Mucosa of descending colon (tissue), 3 donors: Measurements from ENCODE around the gene ZBTB34. TPM values are rescaled to one million over a fixed set of nuclear protein-coding genes. Genes with fewer than 3 reads are reported as not detected.
"Not testable (repeated sequence)": the region's sequence is repeated elsewhere in the genome, so short reads cannot be mapped to it uniquely, and the experiment has no call there.

Experiments
- ATAC-seq: fragments of 200-7000 bp; cut with Tn5 transposase; one replicate; pipeline ENCODE4 v1.9.1; 2020; ENCODE audit warnings: mild to moderate bottlenecking, moderate library complexity
- DNase-seq, 3 donors: peaks; one replicate each; pipeline ENCODE4 v3.0.0-alpha.2; 2020
- H3K36me3 ChIP-seq: fragments of 200-600 bp; one replicate; pipeline ENCODE4 v1.8.0; 2021; ENCODE audit warnings: low read depth, mild to moderate bottlenecking
- H3K4me1 ChIP-seq: fragments of 200-600 bp; one replicate; pipeline ENCODE4 v1.8.0; 2021; ENCODE audit warnings: low read depth, mild to moderate bottlenecking
- H3K4me3 ChIP-seq: fragments of 200-600 bp; one replicate; pipeline ENCODE4 v1.8.0; 2021; ENCODE audit warnings: mild to moderate bottlenecking
- H3K9me3 ChIP-seq: fragments of 200-600 bp; one replicate; pipeline ENCODE4 v1.8.0; 2021; ENCODE audit warnings: mild to moderate bottlenecking
- intact Hi-C, 2 donors: fragments of 100-400 bp; cut with DNase I in 1 of 2; cut with micrococcal nuclease in 1 of 2; formaldehyde crosslinking; loops; one replicate each; pipeline versions ENCODE4 v1.11.0 to v1.11.1; 2022; cut with DNase I, micrococcal nuclease
- long read RNA-seq, 2 donors: library from polyadenylated mRNA; unstranded; transcript quantifications; one replicate each; pipeline ENCODE4 v2.0.0, GENCODE V29; 2019 to 2021
- total RNA-seq, 3 donors: library from RNA; stranded (reverse); fragmentation: NEBNext Ultra II Directional in 2 of 3; extraction: Animal tissue kit (Norgen Biotek cat#: 25700) in 2 of 3; gene quantifications; one replicate each; pipeline versions ENCODE4 v1.2.1 to v1.2.4, GENCODE V29; 2021 to 2023
- TF ChIP-seq, protein P1 (sequence below): fragments of 200-600 bp; IDR thresholded peaks from one replicate; pipeline ENCODE4 v1.8.0; 2022; ENCODE audit warnings: antibody characterized with exemption, mild to moderate bottlenecking
- donor health status: DM: no; HTN: no; CAD: no; lungs with moderate emphysema.
- donor health status: DM: no; HTN: no; CAD: no.
- donor health status: DM: no; HTN: yes; CAD: no.

ZBTB34 gene, protein sequence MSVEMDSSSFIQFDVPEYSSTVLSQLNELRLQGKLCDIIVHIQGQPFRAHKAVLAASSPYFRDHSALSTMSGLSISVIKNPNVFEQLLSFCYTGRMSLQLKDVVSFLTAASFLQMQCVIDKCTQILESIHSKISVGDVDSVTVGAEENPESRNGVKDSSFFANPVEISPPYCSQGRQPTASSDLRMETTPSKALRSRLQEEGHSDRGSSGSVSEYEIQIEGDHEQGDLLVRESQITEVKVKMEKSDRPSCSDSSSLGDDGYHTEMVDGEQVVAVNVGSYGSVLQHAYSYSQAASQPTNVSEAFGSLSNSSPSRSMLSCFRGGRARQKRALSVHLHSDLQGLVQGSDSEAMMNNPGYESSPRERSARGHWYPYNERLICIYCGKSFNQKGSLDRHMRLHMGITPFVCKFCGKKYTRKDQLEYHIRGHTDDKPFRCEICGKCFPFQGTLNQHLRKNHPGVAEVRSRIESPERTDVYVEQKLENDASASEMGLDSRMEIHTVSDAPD
- 10 to 100 TPM in 1 of 3 donors, 1 to 10 TPM in 2; 7.7 to 12.3 (median 10.0) TPM for total RNA-seq
- long read RNA-seq, donor 1, full-length matches to known transcripts, result 6 of 8 reads
- long read RNA-seq, donor 1, partial matches to known transcripts, result 0 of 8 reads
- long read RNA-seq, donor 1, other reads (novel, unspliced or antisense), result 2 of 8 reads
- long read RNA-seq, donor 2, result 0 reads

GRCh38 chr9:126860077-126860756 is at the start of gene ZBTB34:
Gene ZBTB34, plus strand, starts transcription at chr9:126860639. Its CDS starts 18,761 bp downstream, at chr9:126879400.
- TF ChIP-seq, protein P1, sequence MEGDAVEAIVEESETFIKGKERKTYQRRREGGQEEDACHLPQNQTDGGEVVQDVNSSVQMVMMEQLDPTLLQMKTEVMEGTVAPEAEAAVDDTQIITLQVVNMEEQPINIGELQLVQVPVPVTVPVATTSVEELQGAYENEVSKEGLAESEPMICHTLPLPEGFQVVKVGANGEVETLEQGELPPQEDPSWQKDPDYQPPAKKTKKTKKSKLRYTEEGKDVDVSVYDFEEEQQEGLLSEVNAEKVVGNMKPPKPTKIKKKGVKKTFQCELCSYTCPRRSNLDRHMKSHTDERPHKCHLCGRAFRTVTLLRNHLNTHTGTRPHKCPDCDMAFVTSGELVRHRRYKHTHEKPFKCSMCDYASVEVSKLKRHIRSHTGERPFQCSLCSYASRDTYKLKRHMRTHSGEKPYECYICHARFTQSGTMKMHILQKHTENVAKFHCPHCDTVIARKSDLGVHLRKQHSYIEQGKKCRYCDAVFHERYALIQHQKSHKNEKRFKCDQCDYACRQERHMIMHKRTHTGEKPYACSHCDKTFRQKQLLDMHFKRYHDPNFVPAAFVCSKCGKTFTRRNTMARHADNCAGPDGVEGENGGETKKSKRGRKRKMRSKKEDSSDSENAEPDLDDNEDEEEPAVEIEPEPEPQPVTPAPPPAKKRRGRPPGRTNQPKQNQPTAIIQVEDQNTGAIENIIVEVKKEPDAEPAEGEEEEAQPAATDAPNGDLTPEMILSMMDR, result peak; percentile 100
- intact Hi-C loops, result no loop called here
- peak; percentile 81 for ATAC-seq
- peak; percentile 75 to 86 (median 80) for DNase-seq
- Histone ChIP-seq H3K9me3 (no peaks in the 10 kb centered on the region), H3K4me3 (peak within 1 kb of the TSS; percentile 86), H3K36me3 (peaks cover 4% of the 10 kb centered on the region), H3K4me1 (peaks cover 28% of the 10 kb centered on the region)

DNA sequence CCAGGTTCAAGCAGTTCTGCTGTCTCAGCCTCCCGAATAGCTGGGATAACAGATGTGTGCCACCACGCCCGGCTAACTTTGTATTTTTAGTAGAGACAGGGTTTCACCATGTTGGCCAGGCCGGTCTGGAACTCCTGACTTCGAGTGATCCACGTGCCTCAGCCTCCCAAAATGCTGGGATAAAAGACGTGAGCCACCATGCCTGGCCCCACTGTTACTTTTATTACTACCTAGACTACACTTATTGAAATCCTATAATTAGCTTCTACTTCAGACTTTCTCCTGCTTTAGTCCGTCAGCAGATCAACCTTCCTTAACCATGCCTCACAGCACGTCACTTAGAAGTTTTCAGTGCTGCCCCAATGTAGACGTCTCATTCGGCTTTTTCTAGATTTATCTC is 47.4 kb upstream of the ZBTB34 start:
- Histone ChIP-seq H3K4me1 (no peaks in the 10 kb centered on the region), H3K9me3 (peaks cover 13% of the 10 kb centered on the region), H3K36me3 (no peaks in the 10 kb centered on the region), H3K4me3 (no peak overlapping the region)
- TF ChIP-seq, protein P1, result no peak
- intact Hi-C loops, result no loop called here
- DNase-seq, result no peak
- no peak for ATAC-seq

DNA sequence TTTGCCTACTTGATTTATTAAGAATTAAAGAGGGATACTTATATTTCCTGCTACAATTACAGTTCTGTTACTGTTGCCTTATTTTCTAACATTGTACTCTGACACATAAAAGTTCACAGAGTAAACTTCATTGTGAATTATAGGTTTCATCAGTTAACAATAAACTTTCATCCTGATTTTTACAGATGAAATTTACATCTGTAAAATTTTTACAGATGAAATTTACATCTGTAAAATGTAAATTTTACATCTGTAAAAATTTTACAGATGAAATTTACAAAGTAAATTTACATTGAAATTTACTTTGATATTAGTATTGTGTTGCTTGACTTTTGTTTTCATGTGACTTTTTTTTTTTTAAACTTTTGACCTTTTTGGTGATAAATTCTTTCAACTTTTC is 46.3 kb upstream of the ZBTB34 start:
- Histone ChIP-seq H3K9me3 (peaks cover 23% of the 10 kb centered on the region), H3K4me1 (no peaks in the 10 kb centered on the region), H3K36me3 (no peaks in the 10 kb centered on the region), H3K4me3 (no peak overlapping the region)
- TF ChIP-seq, protein P1, result no peak
- no peak for DNase-seq
- no peak for ATAC-seq
- intact Hi-C loops, result no loop called here

- H3K4me3 ChIP-seq, ATAC-seq, H3K36me3 ChIP-seq, DNase-seq, H3K4me1 ChIP-seq, intact Hi-C loops: not testable (repeated sequence)
- H3K9me3 ChIP-seq, result peaks cover 37% of the 10 kb centered on the region
Observed at GRCh38 chr9:126817615-126818014, 42.8 kb upstream of the ZBTB34 start.

GRCh38 chr9:126818482-126818881 is 42.0 kb upstream of the ZBTB34 start:
- DNase-seq, result no peak
- intact Hi-C loops, result no loop called here
- no peak overlapping the region for H3K4me3 ChIP-seq
- peaks cover 37% of the 10 kb centered on the region for H3K9me3 ChIP-seq
- TF ChIP-seq, protein P1, result no peak
- H3K36me3 ChIP-seq, result no peaks in the 10 kb centered on the region
- H3K4me1 ChIP-seq, result peaks cover 10% of the 10 kb centered on the region
- ATAC-seq, result no peak
